ENCODE measurements around the gene RNF217.

DNA sequence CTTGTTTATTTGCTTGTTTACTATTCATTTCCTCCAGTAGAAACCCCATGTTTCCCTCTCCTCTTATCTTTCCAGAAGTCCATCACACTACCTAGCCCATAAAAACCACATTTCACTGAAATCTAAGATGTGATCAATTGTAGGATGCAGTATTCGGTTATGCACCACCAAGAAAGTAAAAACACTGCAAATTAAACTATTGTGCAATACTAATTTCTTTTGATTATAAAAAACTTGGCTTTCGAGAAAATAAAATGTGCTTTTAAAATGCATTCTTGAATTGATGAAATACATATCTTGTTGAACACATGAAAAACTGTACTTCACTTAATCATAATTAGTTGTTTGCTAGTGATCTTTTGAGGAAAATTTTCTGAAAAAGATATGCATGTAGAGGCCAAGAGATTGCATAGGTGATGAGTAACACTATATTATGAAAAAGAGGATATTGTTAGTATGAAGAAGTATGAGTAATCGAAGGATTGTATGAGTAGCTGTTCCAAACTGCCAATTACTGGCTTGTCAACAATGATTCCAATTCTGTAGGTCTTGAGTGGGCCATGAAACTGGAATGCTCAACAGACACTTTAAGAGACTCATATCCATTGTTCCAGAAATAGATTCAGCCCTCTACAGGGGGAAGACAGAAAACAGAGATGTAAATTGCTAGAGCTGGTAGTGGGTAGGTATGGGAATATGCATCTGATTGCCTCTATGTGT lies 79.7 kb downstream of the RNF217 start:
- no peak for TF ChIP-seq RAD21 (CRISPR knock-in tag; IDR thresholded peaks at IDR 0.05)
- no peak for TF ChIP-seq HNRNPH1 (optimal IDR thresholded peaks at IDR 0.05; ENCODE audit: low read depth, low read length)
- TF ChIP-seq POLR2AphosphoS5 (IDR thresholded peaks at IDR 0.05; ENCODE audit: low read depth, low read length) = no peak
- TF ChIP-seq CBX1 (IDR thresholded peaks at IDR 0.05; ENCODE audit: low read depth) = no peak
- no peak for TF ChIP-seq ZNF282 (IDR thresholded peaks at IDR 0.05; ENCODE audit: partially characterized antibody)

Measured in HepG2 (cell line).